Stomach (tissue), 9 donors: ENCODE data around the gene PLEKHG3. TPM values are rescaled to one million over a fixed set of nuclear protein-coding genes. Genes with fewer than 3 reads are reported as not detected.
A peak's percentile ranks its signal among the peaks of the same experiment; 100 is the strongest.

Experiments
- DNase-seq, 2 donors: peaks; one replicate each; pipeline versions ENCODE4 v3.0.0 to v3.0.0-alpha.2; 2013 to 2019
- H3K27ac ChIP-seq, 5 donors: fragments of 200-600 bp in 4 of 5; sonication (generic) in 4 of 5; one replicate each; pipeline ENCODE4 v1.5.1; 2013 to 2019; ENCODE audit warnings: mild to moderate bottlenecking in 1 of 5, moderate library complexity in 1 of 5
- H3K27me3 ChIP-seq, 3 donors: fragments of 200-600 bp; sonication (generic); one replicate each; pipeline ENCODE4 v1.5.1; 2017 to 2019; ENCODE audit warnings: mixed run types in 1 of 3
- H3K36me3 ChIP-seq, 4 donors: fragments of 200-600 bp; sonication (generic); 1 replicate in 3 of 4; 2 replicates in 1 of 4; pipeline ENCODE4 v1.5.1; 2016 to 2019
- H3K4me1 ChIP-seq, 4 donors: fragments of 200-600 bp; sonication (generic); one replicate each; pipeline ENCODE4 v1.5.1; 2016 to 2019
- H3K4me3 ChIP-seq, 4 donors: fragments of 200-600 bp; sonication (generic) in 3 of 4; one replicate each; pipeline ENCODE4 v1.5.1; 2016 to 2019; ENCODE audit warnings: mild to moderate bottlenecking in 1 of 4
- H3K9me3 ChIP-seq, 4 donors: fragments of 200-600 bp; sonication (generic); one replicate each; pipeline ENCODE4 v1.5.1; 2016 to 2019
- EP300 ChIP-seq: sonication (generic); formaldehyde crosslinking; IDR thresholded peaks from one replicate; pipeline ENCODE4 v1.6.1; 2017; ENCODE audit warnings: antibody characterized with exemption
- POLR2A ChIP-seq, 4 donors: fragments of 450-650 bp; IDR thresholded peaks; one replicate each; pipeline ENCODE4 v1.6.1; 2016; ENCODE audit warnings: antibody characterized with exemption in 4 of 4, control low read depth in 2 of 4, mild to moderate bottlenecking in 1 of 4, moderate library complexity in 1 of 4
- POLR2AphosphoS5 ChIP-seq, 3 donors: sonication (generic); formaldehyde crosslinking; IDR thresholded peaks; one replicate each; pipeline ENCODE4 v1.6.1; 2016; ENCODE audit warnings: antibody characterized with exemption in 3 of 3
- WGBS, 5 donors: extraction: QIAGEN DNeasy Blood & Tissue Kit in 3 of 5; methylation state at CpG; one replicate each; pipeline versions ENCODE4 v1.1.5 to v1.1.7; 2013 to 2018; 5-methylcytosine and 5-hydroxymethylcytosine counted together
- intact Hi-C: fragments of 100-400 bp; cut with DNase I; formaldehyde crosslinking; loops from one replicate; pipeline ENCODE4 v1.15.1; 2023; ENCODE audit warnings: low total_unique reads
- polyA plus RNA-seq, 3 donors: library from polyadenylated mRNA; stranded (reverse); fragments of 200-250 nt; gene quantifications; one replicate each; pipeline ENCODE4 v1.2.3, GENCODE V29; 2013
- total RNA-seq, 5 donors: library from RNA; depleted of rRNA; stranded (reverse); fragments of >200 nt; gene quantifications; one replicate each; pipeline versions ENCODE4 v1.1.0 to v1.2.3, GENCODE V29; 2014 to 2016
- TF ChIP-seq, protein P1 (sequence below), 7 experiments: fragments of 450-650 bp in 4 of 7; fragments of 200-600 bp in 3 of 7; sonication (generic) in 3 of 7; IDR thresholded peaks; one replicate each; pipeline ENCODE4 v1.5.1; 2016 to 2019; ENCODE audit warnings: antibody characterized with exemption in 7 of 7, control low read depth in 2 of 7, mild to moderate bottlenecking in 1 of 7
- donor health status: healthy with polysubstance abuse.
- donor health status: Bipolar disorder and iron deficiency.
- donor health status: healthy.

Gene PLEKHG3
- total and polyA plus RNA-seq, 8 donors, result 7.3 to 292 (median 25.6) TPM

DNA sequence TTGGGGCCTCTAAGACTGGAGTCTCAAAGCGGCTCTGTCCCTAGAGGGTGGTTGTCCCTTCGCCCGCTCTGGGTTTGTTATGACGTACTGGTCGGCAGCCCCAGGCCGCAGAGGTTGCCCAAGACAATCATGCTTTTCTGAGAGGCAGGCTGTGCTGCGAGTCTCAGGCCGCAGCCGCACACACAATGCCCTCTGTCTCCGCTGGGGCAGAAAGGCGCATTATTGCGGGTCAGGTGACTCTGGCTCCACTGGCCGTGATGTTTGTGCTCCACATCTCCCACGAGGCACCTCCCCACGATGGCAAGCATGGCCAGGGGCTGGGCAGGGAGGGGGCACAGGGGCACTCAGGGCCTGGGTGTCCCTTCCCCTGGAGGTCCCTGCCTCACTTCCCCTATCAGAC, 21.0 kb upstream of the PLEKHG3 start:
- TF ChIP-seq, protein P1, sequence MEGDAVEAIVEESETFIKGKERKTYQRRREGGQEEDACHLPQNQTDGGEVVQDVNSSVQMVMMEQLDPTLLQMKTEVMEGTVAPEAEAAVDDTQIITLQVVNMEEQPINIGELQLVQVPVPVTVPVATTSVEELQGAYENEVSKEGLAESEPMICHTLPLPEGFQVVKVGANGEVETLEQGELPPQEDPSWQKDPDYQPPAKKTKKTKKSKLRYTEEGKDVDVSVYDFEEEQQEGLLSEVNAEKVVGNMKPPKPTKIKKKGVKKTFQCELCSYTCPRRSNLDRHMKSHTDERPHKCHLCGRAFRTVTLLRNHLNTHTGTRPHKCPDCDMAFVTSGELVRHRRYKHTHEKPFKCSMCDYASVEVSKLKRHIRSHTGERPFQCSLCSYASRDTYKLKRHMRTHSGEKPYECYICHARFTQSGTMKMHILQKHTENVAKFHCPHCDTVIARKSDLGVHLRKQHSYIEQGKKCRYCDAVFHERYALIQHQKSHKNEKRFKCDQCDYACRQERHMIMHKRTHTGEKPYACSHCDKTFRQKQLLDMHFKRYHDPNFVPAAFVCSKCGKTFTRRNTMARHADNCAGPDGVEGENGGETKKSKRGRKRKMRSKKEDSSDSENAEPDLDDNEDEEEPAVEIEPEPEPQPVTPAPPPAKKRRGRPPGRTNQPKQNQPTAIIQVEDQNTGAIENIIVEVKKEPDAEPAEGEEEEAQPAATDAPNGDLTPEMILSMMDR (IDR thresholded peaks at IDR 0.05), result no peak
- TF ChIP-seq POLR2A (IDR thresholded peaks at IDR 0.05) (no peak), EP300 (no peak), POLR2AphosphoS5 (IDR thresholded peaks at IDR 0.05) (no peak)
- DNase-seq, result no peak
- H3K36me3 ChIP-seq, result no peaks in the 10 kb centered on the region
- H3K4me1 ChIP-seq, result peaks cover 14 to 55% (median 30%) of the 10 kb centered on the region in 4 donors
- no peaks in the 10 kb centered on the region for H3K27me3 ChIP-seq
- intact Hi-C loops, result no loop called here
- no peaks in the 10 kb centered on the region for H3K9me3 ChIP-seq
- no peak overlapping the region for H3K4me3 ChIP-seq
- H3K27ac ChIP-seq, result peak overlapping the region in 3 of 5 donors; percentile 79 to 83 (median 80)
- 87 to 94% (median 92%) methylated on average over 14 to 15 of the region's 15 CpGs for WGBS, 5 donors

DNA sequence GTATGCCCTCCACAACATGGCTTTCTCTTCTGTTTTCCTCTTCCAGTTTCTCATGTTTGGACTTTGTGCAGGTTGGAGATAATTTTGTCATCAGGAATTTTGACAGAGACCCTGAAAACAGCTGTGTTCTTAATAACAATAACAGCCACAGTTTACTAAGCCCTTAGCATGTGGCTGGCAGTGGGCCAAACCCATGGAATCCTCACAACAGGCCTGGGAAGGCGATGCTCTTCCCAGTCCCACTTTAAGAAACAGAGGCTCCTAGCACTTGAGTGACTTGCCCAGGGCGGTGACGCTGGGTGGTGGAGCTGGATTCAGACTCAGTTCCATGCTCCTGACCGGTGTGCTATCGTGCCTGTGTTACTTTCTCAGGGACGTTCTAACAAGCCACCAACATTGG, 20.1 kb upstream of the PLEKHG3 start:
- peaks cover 18 to 63% (median 33%) of the 10 kb centered on the region in 4 donors for H3K4me1 ChIP-seq
- DNase-seq, result peak in 1 of 2 donors; percentile 75
- H3K36me3 ChIP-seq, result no peaks in the 10 kb centered on the region
- no peaks in the 10 kb centered on the region for H3K9me3 ChIP-seq
- WGBS, 5 donors, result 66 to 84% (median 77%) methylated on average over 6 of the region's 6 CpGs
- TF ChIP-seq EP300 (no peak), POLR2A (IDR thresholded peaks at IDR 0.05) (no peak), POLR2AphosphoS5 (IDR thresholded peaks at IDR 0.05) (no peak)
- TF ChIP-seq, protein P1 (IDR thresholded peaks at IDR 0.05), result no peak
- H3K4me3 ChIP-seq, result no peak overlapping the region
- H3K27ac ChIP-seq, result peak overlapping the region in 2 of 5 donors; percentile 16 to 83
- intact Hi-C loops, result no loop called here
- H3K27me3 ChIP-seq, result no peaks in the 10 kb centered on the region

DNA sequence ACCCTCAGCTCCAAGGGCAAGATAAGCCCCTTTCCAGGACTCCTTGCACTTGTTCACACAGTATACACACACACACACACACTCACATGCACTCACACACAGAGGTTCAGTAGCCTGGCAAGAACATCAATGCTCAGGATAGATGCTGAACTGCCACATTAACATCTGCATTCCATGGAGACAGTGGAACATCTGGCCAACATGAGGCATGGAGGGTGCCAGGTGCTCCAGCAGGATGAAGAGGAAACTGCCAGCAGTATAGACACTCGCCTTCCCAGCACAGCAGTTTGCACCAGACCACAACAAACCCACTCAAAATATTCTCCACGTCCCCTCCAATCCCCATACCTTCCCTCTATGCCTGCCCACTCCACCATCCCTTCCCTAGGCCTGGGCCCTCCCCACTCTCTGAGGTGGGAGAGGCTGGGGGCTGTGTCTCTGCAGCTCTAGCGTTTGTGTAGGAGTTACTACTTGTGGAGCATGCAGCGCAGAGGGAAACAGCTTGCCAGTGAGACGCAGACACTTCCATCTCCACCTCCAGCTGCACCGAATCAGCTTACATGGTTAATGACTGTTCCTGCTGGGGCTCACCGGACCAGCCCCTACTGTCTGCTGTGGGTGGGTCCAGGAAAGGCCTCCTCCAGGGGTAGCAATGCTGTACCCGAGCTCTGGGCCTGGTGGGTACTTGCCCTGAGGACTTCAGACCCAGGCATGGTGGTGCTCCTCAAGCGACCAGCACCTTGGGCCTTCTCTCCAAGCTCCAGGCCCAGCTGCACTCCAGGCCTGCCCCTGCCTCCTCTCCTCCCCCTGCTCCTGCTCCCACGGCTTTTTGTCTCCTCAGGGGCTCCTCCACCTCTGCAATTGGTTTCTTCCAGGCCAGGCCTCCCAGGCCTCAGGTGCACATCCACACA, 18.6 kb upstream of the PLEKHG3 start:
- no peak for DNase-seq
- WGBS, 5 donors, result 78 to 89% (median 82%) methylated on average over 10 of the region's 10 CpGs
- no peak overlapping the region for H3K27ac ChIP-seq
- no peaks in the 10 kb centered on the region for H3K9me3 ChIP-seq
- H3K4me3 ChIP-seq, result no peak overlapping the region
- TF ChIP-seq POLR2AphosphoS5 (IDR thresholded peaks at IDR 0.05) (no peak), EP300 (no peak), POLR2A (IDR thresholded peaks at IDR 0.05) (no peak)
- TF ChIP-seq, protein P1 (IDR thresholded peaks at IDR 0.05), result no peak
- no peaks in the 10 kb centered on the region for H3K27me3 ChIP-seq
- intact Hi-C loops, result no loop called here
- H3K36me3 ChIP-seq, result no peaks in the 10 kb centered on the region
- peaks cover 18 to 57% (median 27%) of the 10 kb centered on the region in 4 donors for H3K4me1 ChIP-seq

DNA sequence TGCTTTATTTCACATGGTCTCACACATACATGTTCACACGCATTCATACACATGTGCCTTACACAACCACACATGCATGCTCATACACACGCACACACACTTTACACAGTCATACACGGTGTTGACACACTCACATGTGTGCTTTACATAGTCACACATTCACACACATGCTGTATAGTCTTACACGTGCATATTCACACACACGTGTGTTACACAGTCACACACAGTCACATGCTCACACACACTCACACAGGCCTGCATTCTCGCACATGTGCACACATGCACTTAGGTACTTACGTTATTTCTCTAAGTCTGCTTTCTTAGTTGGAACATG, 18.0 kb upstream of the PLEKHG3 start:
- no peaks in the 10 kb centered on the region for H3K27me3 ChIP-seq
- H3K9me3 ChIP-seq, result no peaks in the 10 kb centered on the region
- no peaks in the 10 kb centered on the region for H3K36me3 ChIP-seq
- H3K4me1 ChIP-seq, result peaks cover 18 to 51% (median 24%) of the 10 kb centered on the region in 4 donors
- intact Hi-C loops, result no loop called here
- no peak overlapping the region for H3K4me3 ChIP-seq
- H3K27ac ChIP-seq, result no peak overlapping the region
- TF ChIP-seq, protein P1 (IDR thresholded peaks at IDR 0.05), result no peak
- TF ChIP-seq POLR2A (IDR thresholded peaks at IDR 0.05) (no peak), EP300 (no peak), POLR2AphosphoS5 (IDR thresholded peaks at IDR 0.05) (no peak)
- WGBS, 5 donors, result 80 to 83% (median 81%) methylated on average over 7 of the region's 7 CpGs
- no peak for DNase-seq
